GM21529 (cell line): ENCODE results near the gene ZBTB44.

ENCODE experiments used
- ATAC-seq: cut with Tn5 transposase; IDR thresholded peaks from one replicate; pipeline ENCODE4 v1.9.1; 2021; ENCODE audit not compliant: unreplicated experiment

ZBTB44 gene

GRCh38 chr11:130215531-130216220 is 99.0 kb downstream of the ZBTB44 start:
- no peak for ATAC-seq

- no peak for ATAC-seq
Measured at GRCh38 chr11:130214861-130215530, 99.7 kb downstream of the ZBTB44 start.

- no peak for ATAC-seq
Measured at GRCh38 chr11:130213979-130214281, 100.8 kb downstream of the ZBTB44 start.

- ATAC-seq: peak; percentile 86
Measured at GRCh38 chr11:130213143-130213978, 101.4 kb downstream of the ZBTB44 start.

- no peak for ATAC-seq
Measured at GRCh38 chr11:130212431-130212961, 102.2 kb downstream of the ZBTB44 start.

- ATAC-seq: no peak
Measured at GRCh38 chr11:130211781-130212401, 102.8 kb downstream of the ZBTB44 start.

- ATAC-seq: no peak
Measured at GRCh38 chr11:130211144-130211543, 103.6 kb downstream of the ZBTB44 start.

- ATAC-seq: no peak
Measured at GRCh38 chr11:130209954-130210854, 104.5 kb downstream of the ZBTB44 start.

- no peak for ATAC-seq
Measured at GRCh38 chr11:130209128-130209932, 105.4 kb downstream of the ZBTB44 start.

GRCh38 chr11:130208241-130209127 is 106.2 kb downstream of the ZBTB44 start:
- ATAC-seq: no peak

- no peak for ATAC-seq
Measured at GRCh38 chr11:130206141-130206540, 108.6 kb downstream of the ZBTB44 start.

- ATAC-seq: no peak
Measured at GRCh38 chr11:130204703-130205095, 110.0 kb downstream of the ZBTB44 start.

GRCh38 chr11:130203766-130204702 is 110.7 kb downstream of the ZBTB44 start:
- ATAC-seq: no peak

GRCh38 chr11:130202818-130203689 is 111.7 kb downstream of the ZBTB44 start:
- no peak for ATAC-seq

- no peak for ATAC-seq
Measured at GRCh38 chr11:130202009-130202817, 112.5 kb downstream of the ZBTB44 start.

- no peak for ATAC-seq
Measured at GRCh38 chr11:130201026-130201425, 113.7 kb downstream of the ZBTB44 start.
